Stomach (tissue), 4 donors: ENCODE data around the gene THSD1.

Experiments
- EP300 ChIP-seq: sonication (generic); formaldehyde crosslinking; IDR thresholded peaks from one replicate; pipeline ENCODE4 v1.6.1; 2017; ENCODE audit warnings: antibody characterized with exemption
- TF ChIP-seq, protein P1 (sequence below), 7 experiments: fragments of 450-650 bp in 4 of 7; fragments of 200-600 bp in 3 of 7; sonication (generic) in 3 of 7; IDR thresholded peaks; one replicate each; pipeline ENCODE4 v1.5.1; 2016 to 2019; ENCODE audit warnings: antibody characterized with exemption in 7 of 7, control low read depth in 2 of 7, mild to moderate bottlenecking in 1 of 7

DNA sequence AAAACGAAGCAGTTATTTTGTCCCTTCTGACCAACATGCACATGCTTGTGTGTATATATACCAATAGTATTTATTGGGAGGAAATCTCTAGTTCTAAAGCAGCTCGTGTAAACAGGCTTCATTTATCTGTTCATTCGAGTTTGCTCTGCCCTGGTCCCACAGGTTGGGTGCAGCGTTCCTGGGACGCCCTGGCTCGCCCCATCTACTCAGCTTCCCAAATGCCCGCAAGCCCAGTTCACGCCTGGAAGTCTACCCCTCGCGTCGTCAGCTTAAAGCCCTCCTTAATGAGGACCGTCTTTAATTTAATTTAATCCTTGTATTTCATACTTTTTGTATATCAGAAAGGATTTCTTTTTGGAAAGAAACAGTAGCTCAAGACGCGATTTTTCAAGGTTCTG lies 604 bp downstream of the THSD1 start:
- TF ChIP-seq EP300: no peak
- TF ChIP-seq, protein P1, sequence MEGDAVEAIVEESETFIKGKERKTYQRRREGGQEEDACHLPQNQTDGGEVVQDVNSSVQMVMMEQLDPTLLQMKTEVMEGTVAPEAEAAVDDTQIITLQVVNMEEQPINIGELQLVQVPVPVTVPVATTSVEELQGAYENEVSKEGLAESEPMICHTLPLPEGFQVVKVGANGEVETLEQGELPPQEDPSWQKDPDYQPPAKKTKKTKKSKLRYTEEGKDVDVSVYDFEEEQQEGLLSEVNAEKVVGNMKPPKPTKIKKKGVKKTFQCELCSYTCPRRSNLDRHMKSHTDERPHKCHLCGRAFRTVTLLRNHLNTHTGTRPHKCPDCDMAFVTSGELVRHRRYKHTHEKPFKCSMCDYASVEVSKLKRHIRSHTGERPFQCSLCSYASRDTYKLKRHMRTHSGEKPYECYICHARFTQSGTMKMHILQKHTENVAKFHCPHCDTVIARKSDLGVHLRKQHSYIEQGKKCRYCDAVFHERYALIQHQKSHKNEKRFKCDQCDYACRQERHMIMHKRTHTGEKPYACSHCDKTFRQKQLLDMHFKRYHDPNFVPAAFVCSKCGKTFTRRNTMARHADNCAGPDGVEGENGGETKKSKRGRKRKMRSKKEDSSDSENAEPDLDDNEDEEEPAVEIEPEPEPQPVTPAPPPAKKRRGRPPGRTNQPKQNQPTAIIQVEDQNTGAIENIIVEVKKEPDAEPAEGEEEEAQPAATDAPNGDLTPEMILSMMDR (IDR thresholded peaks at IDR 0.05): no peak
